BJ (cell line): ENCODE results near the gene RIN2. TPM values are rescaled to one million over a fixed set of nuclear protein-coding genes. Genes with fewer than 3 reads are reported as not detected.

Source experiments
- CTCF ChIA-PET: fragments of 350-600 bp; formaldehyde crosslinking; extraction: SDS; loops from one replicate; lab custom pipeline; 2021; ENCODE audit warnings: antibody characterized with exemption, inconsistent platforms; lab: Yijun Ruan, JAX
- POLR2A ChIA-PET: fragments of 300-600 bp; sonication (Branson Sonifier 250); formaldehyde crosslinking; extraction: SDS; loops from one replicate; lab custom pipeline; 2021; ENCODE audit warnings: antibody characterized with exemption; lab: Charles Lee
- DNase-seq: peaks from one replicate; pipeline ENCODE4 v3.0.0-alpha.2; 2011; ENCODE audit warnings: low read depth
- H3K27me3 ChIP-seq: 2 replicates; pipeline ENCODE4 v1.6.0; 2011; ENCODE audit warnings: low read length; ENCODE audit not compliant: control insufficient read depth, insufficient read depth
- H3K36me3 ChIP-seq: 2 replicates; pipeline ENCODE4 v1.5.1; 2011; ENCODE audit warnings: low read length; ENCODE audit not compliant: control insufficient read depth, insufficient read depth
- H3K4me3 ChIP-seq: 2 replicates; pipeline ENCODE4 v1.5.1; 2011; ENCODE audit warnings: low read depth, mild to moderate bottlenecking, control low read depth, low read length
- polyA plus RNA-seq: library from polyadenylated mRNA; depleted of rRNA; stranded (reverse); fragments of >200 nt; gene quantifications from 2 replicates; pipeline ENCODE4 v1.2.3, GENCODE V29; 2011
- TF ChIP-seq, protein P1 (sequence below): IDR thresholded peaks from 2 replicates; pipeline ENCODE4 v1.5.1; 2011; ENCODE audit warnings: low read depth, mild to moderate bottlenecking, control low read depth, inconsistent platforms, low read length, moderate library complexity; ENCODE audit not compliant: insufficient read depth

Gene RIN2
- polyA plus RNA-seq, 1 experiment = 25.2 TPM

DNA sequence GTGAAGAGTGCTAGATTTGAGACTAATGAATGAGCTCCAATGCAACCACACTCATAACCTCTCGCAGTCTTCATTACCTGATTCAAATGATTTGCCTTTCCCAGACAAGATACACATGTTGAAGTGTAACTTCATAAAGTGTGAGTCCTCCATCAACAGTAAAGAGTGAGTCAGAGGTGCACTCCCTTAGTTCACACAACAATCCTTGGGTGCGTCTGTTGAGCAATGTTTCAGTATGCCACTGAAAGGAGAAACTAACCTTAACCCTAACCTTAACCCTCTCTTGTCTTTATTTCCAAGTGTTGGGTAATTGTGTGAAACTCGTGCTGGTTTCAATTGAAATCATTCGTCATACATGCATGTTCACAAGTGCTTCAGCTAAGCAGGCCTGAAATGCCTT is 21.0 kb upstream of the RIN2 start:
- Histone ChIP-seq H3K27me3 (no peaks in the 10 kb centered on the region), H3K36me3 (no peaks in the 10 kb centered on the region), H3K4me3 (no peak overlapping the region)
- TF ChIP-seq, protein P1, sequence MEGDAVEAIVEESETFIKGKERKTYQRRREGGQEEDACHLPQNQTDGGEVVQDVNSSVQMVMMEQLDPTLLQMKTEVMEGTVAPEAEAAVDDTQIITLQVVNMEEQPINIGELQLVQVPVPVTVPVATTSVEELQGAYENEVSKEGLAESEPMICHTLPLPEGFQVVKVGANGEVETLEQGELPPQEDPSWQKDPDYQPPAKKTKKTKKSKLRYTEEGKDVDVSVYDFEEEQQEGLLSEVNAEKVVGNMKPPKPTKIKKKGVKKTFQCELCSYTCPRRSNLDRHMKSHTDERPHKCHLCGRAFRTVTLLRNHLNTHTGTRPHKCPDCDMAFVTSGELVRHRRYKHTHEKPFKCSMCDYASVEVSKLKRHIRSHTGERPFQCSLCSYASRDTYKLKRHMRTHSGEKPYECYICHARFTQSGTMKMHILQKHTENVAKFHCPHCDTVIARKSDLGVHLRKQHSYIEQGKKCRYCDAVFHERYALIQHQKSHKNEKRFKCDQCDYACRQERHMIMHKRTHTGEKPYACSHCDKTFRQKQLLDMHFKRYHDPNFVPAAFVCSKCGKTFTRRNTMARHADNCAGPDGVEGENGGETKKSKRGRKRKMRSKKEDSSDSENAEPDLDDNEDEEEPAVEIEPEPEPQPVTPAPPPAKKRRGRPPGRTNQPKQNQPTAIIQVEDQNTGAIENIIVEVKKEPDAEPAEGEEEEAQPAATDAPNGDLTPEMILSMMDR = no peak
- CTCF ChIA-PET = no interaction called here
- DNase-seq = no peak
- POLR2A ChIA-PET = no interaction called here

DNA sequence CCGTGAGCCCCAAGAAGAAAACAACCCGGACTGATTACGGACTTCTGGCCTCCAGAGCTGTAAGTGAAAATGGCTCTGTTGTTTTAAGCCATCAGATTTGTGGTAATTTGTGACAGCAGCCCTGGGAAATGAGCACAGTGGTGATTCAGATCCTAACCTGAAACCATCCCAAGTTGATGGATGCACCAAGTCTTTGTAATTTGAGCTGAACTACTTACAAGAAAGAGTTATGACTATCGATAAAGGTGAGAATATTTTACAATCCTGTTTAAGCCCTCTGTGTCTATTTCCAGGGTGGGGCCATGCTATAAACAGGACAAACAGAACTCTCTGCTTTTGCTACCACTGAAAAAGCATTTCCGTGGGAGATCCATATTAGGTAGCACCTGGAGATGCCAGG is 19.1 kb upstream of the RIN2 start:
- Histone ChIP-seq H3K27me3 (no peaks in the 10 kb centered on the region), H3K36me3 (no peaks in the 10 kb centered on the region), H3K4me3 (no peak overlapping the region)
- ChIA-PET CTCF (no interaction called here), POLR2A (no interaction called here)
- TF ChIP-seq, protein P1 = no peak
- no peak for DNase-seq

- Histone ChIP-seq H3K36me3 (no peaks in the 10 kb centered on the region), H3K27me3 (no peaks in the 10 kb centered on the region), H3K4me3 (no peak overlapping the region)
- ChIA-PET POLR2A (no interaction called here), CTCF (no interaction called here)
- DNase-seq = no peak
- TF ChIP-seq, protein P1 = no peak
These were observed 18.7 kb upstream of the RIN2 start for GRCh38 chr20:19739351-19739750.

DNA sequence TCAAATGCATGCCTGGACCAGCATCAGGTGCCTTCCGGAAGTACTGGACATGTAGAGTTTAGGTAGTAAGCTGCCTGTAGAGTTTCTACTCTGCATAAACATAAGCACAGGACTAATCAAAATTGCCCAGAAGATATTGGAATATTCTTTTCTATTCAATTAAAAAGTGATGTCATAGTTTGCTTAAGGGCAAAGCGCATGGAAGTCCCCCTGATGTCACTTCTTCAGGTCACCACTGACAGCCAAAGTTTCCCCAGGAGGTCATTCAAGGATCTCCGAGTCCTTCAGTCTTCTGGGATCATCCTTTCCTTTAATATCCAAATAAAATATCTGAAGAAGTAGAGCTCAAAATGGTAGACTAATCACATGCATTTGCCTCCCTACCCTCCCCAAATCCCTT is 17.5 kb upstream of the RIN2 start:
- Histone ChIP-seq H3K36me3 (no peaks in the 10 kb centered on the region), H3K4me3 (no peak overlapping the region), H3K27me3 (0 out of 2 replicates have a peak, but pooled peaks cover 2% of the 10 kb centered on the region)
- ChIA-PET CTCF (no interaction called here), POLR2A (no interaction called here)
- TF ChIP-seq, protein P1 = no peak
- no peak for DNase-seq

DNA sequence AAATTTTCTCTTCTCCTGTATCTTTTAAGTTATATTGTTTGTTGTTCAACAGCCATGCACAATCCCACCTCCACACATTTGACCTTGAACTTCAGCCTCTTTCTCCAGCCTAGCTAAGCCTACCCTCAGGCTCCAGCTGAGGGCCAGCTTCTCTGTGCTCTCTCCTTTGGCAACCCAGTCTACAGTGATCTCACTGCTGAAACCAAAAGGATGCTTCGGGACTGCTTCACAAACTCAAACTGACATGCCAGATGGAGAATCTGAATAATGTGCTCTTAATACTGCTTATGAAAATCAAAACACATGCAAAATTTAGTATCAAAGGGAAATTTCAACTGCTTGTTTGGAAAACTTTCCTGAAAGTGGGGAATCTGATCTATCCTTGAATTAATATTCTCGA is 16.1 kb upstream of the RIN2 start:
- POLR2A ChIA-PET = no interaction called here
- 0 out of 2 replicates have a peak, but pooled peaks cover 4% of the 10 kb centered on the region for H3K27me3 ChIP-seq
- no peaks in the 10 kb centered on the region for H3K36me3 ChIP-seq
- DNase-seq = no peak
- CTCF ChIA-PET = interaction anchor here (0.6 kb wide), 1 partner anchor 96 kb away, joined by 3 read pairs; no protein-coding TSS in a partner anchor
- TF ChIP-seq, protein P1 = no peak
- no peak overlapping the region for H3K4me3 ChIP-seq
